ENCODE data around the gene SMARCAL1.

GRCh38 chr2:216520112-216520511 is 107.8 kb downstream of the SMARCAL1 start:
- TF ChIP-seq CTCF (IDR thresholded peaks at IDR 0.05; ENCODE audit: insufficient read depth, low read depth, low read length) (peak; percentile 6), EZH2 (IDR thresholded peaks at IDR 0.05; ENCODE audit: insufficient read depth, low read length) (no peak)

Measured in astrocyte (in vitro differentiated cells and primary cell).